ENCODE measurements around the gene COP1.
"Not testable (repeated sequence)": the region's sequence is repeated elsewhere in the genome, so short reads cannot be mapped to it uniquely, and the experiment has no call there.

- not testable (repeated sequence) for TF ChIP-seq CTCF (conservative IDR thresholded peaks at IDR 0.05; ENCODE audit: low read depth, low read length); MAFK (IDR thresholded peaks at IDR 0.05; ENCODE audit: low read depth, low read length); BHLHE40 (IDR thresholded peaks at IDR 0.05; ENCODE audit: low read depth, low read length); POLR2A (IDR thresholded peaks at IDR 0.05; ENCODE audit: low read depth, low read length); SMC3 (IDR thresholded peaks at IDR 0.05; ENCODE audit: low read depth, low read length); CHD1 (IDR thresholded peaks at IDR 0.05; ENCODE audit: low read depth, low read length); RAD21 (IDR thresholded peaks at IDR 0.05; ENCODE audit: low read length)
Observed at GRCh38 chr1:175983363-175983762, 223.7 kb downstream of the COP1 start.

All from IMR-90 (cell line).